Ascending aorta (tissue), 2 donors: ENCODE results near the gene MEOX1. TPM values are rescaled to one million over a fixed set of nuclear protein-coding genes. Genes with fewer than 3 reads are reported as not detected.
A peak's percentile ranks its signal among the peaks of the same experiment; 100 is the strongest.

Source experiments
- DNase-seq, 2 donors: peaks; one replicate each; pipeline ENCODE4 v3.0.0-alpha.2; 2019; ENCODE audit warnings: low spot score in 2 of 2
- H3K27ac ChIP-seq, 2 donors: fragments of 200-600 bp; sonication (generic); one replicate each; pipeline ENCODE4 v1.5.1; 2016 to 2017; ENCODE audit warnings: mild to moderate bottlenecking in 1 of 2
- H3K27me3 ChIP-seq: fragments of 200-600 bp; sonication (generic); one replicate; pipeline ENCODE4 v1.5.1; 2017
- H3K36me3 ChIP-seq, 2 donors: fragments of 200-600 bp; sonication (generic); one replicate each; pipeline ENCODE4 v1.5.1; 2016
- H3K4me1 ChIP-seq, 2 donors: fragments of 200-600 bp; sonication (generic); one replicate each; pipeline ENCODE4 v1.5.1; 2016 to 2017; ENCODE audit warnings: mild to moderate bottlenecking in 1 of 2
- H3K4me3 ChIP-seq, 2 donors: fragments of 200-600 bp; sonication (generic); one replicate each; pipeline ENCODE4 v1.5.1; 2016 to 2017; ENCODE audit warnings: mild to moderate bottlenecking in 1 of 2
- H3K9me3 ChIP-seq, 2 donors: fragments of 200-600 bp; sonication (generic); one replicate each; pipeline ENCODE4 v1.5.1; 2016
- CTCF ChIP-seq, 3 experiments: fragments of 200-600 bp in 2 of 3; fragments of 450-650 bp in 1 of 3; sonication (generic) in 2 of 3; IDR thresholded peaks; one replicate each; pipeline ENCODE4 v1.5.1; 2016 to 2019; ENCODE audit warnings: antibody characterized with exemption in 3 of 3, mild to moderate bottlenecking in 1 of 3, moderate library complexity in 1 of 3
- intact Hi-C: fragments of 100-400 bp; cut with DNase I; formaldehyde crosslinking; loops from one replicate; pipeline ENCODE4 v1.15.1; 2023
- total RNA-seq: library from RNA; depleted of rRNA; stranded (reverse); fragments of >200 nt; gene quantifications from one replicate; pipeline ENCODE4 v1.1.0, GENCODE V29; 2016

MEOX1 gene
- total RNA-seq, 1 donor from 2014 or later, result 17.8 TPM

- DNase-seq, result no peak
- no peaks in the 10 kb centered on the region for H3K27me3 ChIP-seq
- no peak for TF ChIP-seq CTCF (IDR thresholded peaks at IDR 0.05)
- H3K4me1 ChIP-seq, result no peaks in the 10 kb centered on the region
- no peak overlapping the region for H3K4me3 ChIP-seq
- H3K36me3 ChIP-seq, result no peaks in the 10 kb centered on the region
- intact Hi-C loops, result no loop called here
- H3K27ac ChIP-seq, result no peak overlapping the region
- no peaks in the 10 kb centered on the region for H3K9me3 ChIP-seq
These were observed 20.3 kb downstream of the MEOX1 start for GRCh38 chr17:43641416-43641815.

- intact Hi-C loops, result no loop called here
- Histone ChIP-seq H3K27me3 (no peaks in the 10 kb centered on the region), H3K27ac (no peak overlapping the region), H3K4me1 (no peaks in the 10 kb centered on the region), H3K4me3 (no peak overlapping the region), H3K36me3 (no peaks in the 10 kb centered on the region), H3K9me3 (no peaks in the 10 kb centered on the region)
- no peak for TF ChIP-seq CTCF (IDR thresholded peaks at IDR 0.05)
- no peak for DNase-seq
These were observed 21.1 kb downstream of the MEOX1 start for GRCh38 chr17:43640491-43641252.

- no peaks in the 10 kb centered on the region for H3K4me1 ChIP-seq
- no peaks in the 10 kb centered on the region for H3K27me3 ChIP-seq
- intact Hi-C loops, result no loop called here
- H3K4me3 ChIP-seq, result no peak overlapping the region
- TF ChIP-seq CTCF (IDR thresholded peaks at IDR 0.05), result no peak
- H3K9me3 ChIP-seq, result no peaks in the 10 kb centered on the region
- no peak overlapping the region for H3K27ac ChIP-seq
- no peaks in the 10 kb centered on the region for H3K36me3 ChIP-seq
- DNase-seq, result no peak
These were observed 24.0 kb downstream of the MEOX1 start for GRCh38 chr17:43637563-43638323.

GRCh38 chr17:43636426-43636825 lies 25.3 kb downstream of the MEOX1 start:
- no peaks in the 10 kb centered on the region for H3K36me3 ChIP-seq
- intact Hi-C loops, result no loop called here
- H3K9me3 ChIP-seq, result no peaks in the 10 kb centered on the region
- no peak for DNase-seq
- no peak overlapping the region for H3K27ac ChIP-seq
- no peak overlapping the region for H3K4me3 ChIP-seq
- TF ChIP-seq CTCF (IDR thresholded peaks at IDR 0.05), result no peak
- no peaks in the 10 kb centered on the region for H3K27me3 ChIP-seq
- H3K4me1 ChIP-seq, result no peaks in the 10 kb centered on the region

GRCh38 chr17:43634591-43635125 lies 27.1 kb downstream of the MEOX1 start:
- Histone ChIP-seq H3K4me3 (no peak overlapping the region), H3K36me3 (no peaks in the 10 kb centered on the region), H3K27ac (peak overlapping the region; percentile 14 to 38), H3K4me1 (no peaks in the 10 kb centered on the region), H3K9me3 (no peaks in the 10 kb centered on the region), H3K27me3 (no peaks in the 10 kb centered on the region)
- no peak for TF ChIP-seq CTCF (IDR thresholded peaks at IDR 0.05)
- no peak for DNase-seq
- intact Hi-C loops, result no loop called here
